Activated CD8-positive, alpha-beta memory T cell treated with anti-CD3 and anti-CD28 coated beads, Interleukin-2, amount 50 U/mL, for 1 hour (primary cell): Measurements from ENCODE around the gene AZGP1.
"Not testable (repeated sequence)": the region's sequence is repeated elsewhere in the genome, so short reads cannot be mapped to it uniquely, and the experiment has no call there.

Experiments
- DNase-seq: peaks from one replicate; pipeline ENCODE4 v3.0.0-alpha.2; 2020; ENCODE audit errors: extremely low read depth

The AZGP1 gene

GRCh38 chr7:99975782-99976521, at the start of gene AZGP1:
AZGP1 (minus strand) TSS chr7:99976031; CDS start chr7:99976020, 11 bp downstream.
- no peak for DNase-seq

- no peak for DNase-seq
Observed at GRCh38 chr7:100024020-100024619, 48.3 kb upstream of the AZGP1 start.

DNA sequence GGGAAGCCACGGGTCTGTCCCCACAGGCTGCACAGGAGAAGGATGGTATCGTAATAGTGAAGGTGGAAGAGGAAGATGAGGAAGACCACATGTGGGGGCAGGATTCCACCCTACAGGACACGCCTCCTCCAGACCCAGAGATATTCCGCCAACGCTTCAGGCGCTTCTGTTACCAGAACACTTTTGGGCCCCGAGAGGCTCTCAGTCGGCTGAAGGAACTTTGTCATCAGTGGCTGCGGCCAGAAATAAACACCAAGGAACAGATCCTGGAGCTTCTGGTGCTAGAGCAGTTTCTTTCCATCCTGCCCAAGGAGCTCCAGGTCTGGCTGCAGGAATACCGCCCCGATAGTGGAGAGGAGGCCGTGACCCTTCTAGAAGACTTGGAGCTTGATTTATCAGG, 47.7 kb upstream of the AZGP1 start:
- DNase-seq = no peak

DNA sequence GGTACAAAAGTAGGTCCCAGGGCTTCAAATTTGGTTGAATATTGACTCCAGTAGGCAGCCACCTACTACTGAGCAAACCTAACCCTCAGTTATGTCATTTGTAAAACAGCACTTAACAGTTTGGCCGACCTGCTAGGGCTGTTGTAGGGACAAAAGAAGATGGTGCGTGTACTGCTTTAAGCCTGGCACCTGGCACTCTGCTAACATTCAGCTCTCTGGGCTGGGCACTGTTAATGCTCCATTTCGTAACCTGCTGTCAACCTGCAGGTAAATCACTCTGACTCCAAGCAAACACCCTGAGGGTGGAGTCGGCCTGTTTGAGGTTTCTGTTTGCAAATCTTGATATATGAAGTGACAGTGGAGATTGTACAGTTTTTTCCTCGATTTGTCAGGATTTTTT, 46.8 kb upstream of the AZGP1 start:
- DNase-seq = no peak

DNA sequence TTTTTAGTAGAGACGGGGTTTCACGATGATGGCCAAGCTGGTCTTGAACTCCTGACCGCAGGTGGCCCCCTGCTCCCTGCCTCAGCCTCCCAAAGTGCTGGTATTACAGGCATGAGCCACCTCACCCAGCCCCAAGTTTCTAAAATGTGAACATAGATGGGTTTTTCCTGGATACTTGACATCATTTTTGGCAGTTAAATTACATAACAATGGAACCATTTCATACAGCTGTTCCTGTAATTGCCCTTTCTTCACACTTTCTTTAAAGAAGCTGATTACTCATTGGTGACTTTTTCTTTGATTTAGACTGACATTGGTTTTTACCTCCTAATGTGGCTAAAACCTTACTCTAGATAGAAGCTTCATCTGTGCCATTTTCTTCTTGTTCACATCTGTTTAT, 45.5 kb upstream of the AZGP1 start:
- DNase-seq = no peak

DNA sequence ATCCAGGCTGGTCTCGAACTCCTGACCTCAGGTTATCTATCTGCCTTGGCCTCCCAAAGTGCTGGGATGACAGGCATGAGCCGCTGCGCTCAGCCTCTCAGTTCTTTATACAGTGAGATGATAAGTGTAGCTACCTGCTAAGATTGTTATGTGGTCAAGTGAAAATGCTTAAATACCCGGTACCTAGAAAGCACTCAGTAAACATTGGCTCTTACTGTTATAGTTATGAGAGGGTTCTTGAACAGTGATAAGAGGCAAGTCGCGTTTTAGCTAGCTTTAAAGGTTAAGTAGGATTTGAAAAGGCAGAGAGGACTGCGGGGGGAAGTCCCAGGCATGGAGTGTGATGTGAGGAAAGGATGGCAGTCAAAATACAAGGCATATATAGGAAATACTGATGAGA, 44.1 kb upstream of the AZGP1 start:
- DNase-seq = no peak

- DNase-seq = no peak
Observed at GRCh38 chr7:100017875-100018274, 42.0 kb upstream of the AZGP1 start.

DNA sequence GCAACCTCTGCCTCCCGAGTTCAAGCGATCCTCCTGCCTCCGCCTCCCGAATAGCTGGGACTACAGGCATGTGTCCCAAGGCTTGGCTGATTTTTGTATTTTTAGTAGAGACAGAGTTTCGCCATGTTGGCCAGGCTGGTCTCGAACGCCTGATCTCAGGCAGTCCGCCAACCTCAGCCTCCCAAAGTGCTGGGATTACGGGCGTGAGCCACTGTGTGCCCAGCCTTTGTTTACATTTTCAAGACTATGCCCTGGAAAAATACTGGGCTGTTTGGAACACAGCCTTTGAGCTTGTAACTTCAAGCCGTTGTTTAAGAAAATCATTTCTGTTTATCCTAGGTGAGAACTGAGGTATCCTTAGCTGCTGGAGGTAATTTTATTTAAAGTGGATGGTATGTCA, 41.5 kb upstream of the AZGP1 start:
- DNase-seq = no peak

GRCh38 chr7:100016215-100016901, 40.5 kb upstream of the AZGP1 start:
- no peak for DNase-seq

- DNase-seq = peak; percentile 73
Observed at GRCh38 chr7:100015232-100016214, 39.7 kb upstream of the AZGP1 start, which contains the start of gene ZKSCAN1. ZKSCAN1 (plus strand) TSS chr7:100015596; CDS start chr7:100023507, 7,911 bp downstream.

GRCh38 chr7:100013328-100013676, 37.5 kb upstream of the AZGP1 start:
- no peak for DNase-seq

GRCh38 chr7:100012385-100013327, 36.8 kb upstream of the AZGP1 start:
- not testable (repeated sequence) for DNase-seq

DNA sequence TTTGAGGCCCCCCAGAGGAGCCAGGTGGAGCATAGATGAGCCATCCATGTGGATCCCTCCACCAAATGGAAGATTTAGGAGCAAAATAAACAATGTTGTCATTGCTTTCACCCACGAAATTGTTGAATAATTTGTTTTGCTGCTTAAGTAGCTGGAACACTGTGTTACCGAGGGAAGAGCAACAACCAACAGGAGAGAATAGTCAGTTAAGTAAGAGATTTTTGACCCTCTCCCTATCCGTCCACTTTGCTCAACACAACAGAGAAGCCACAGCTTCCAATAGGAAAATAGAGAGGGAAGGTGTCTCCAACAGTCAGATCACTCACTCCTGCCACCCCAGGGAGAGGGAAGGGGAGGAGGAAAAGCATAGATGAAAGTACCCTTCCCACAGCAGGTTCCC, 35.7 kb upstream of the AZGP1 start:
- DNase-seq = no peak

GRCh38 chr7:100010901-100011300, 35.1 kb upstream of the AZGP1 start:
- no peak for DNase-seq

DNA sequence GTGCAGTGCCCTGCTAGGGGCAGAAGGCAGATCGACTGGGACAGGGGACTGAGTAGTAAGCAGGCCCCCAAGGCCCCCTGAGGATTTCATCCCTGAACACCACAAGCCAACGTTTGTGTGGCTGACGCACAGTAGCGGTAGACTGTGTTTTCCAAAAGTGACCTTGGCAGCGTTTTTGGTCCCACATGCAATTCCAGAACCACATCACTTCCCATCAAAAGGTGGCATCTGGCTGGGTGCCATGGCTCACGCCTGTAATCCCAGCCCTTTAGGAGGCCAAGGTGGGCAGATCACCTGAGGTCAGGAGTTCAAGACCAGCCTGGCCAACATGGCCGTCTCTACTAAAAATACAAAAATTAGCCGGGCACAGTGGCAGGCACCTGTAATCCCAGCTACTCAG, 34.1 kb upstream of the AZGP1 start:
- DNase-seq = not testable (repeated sequence)

DNA sequence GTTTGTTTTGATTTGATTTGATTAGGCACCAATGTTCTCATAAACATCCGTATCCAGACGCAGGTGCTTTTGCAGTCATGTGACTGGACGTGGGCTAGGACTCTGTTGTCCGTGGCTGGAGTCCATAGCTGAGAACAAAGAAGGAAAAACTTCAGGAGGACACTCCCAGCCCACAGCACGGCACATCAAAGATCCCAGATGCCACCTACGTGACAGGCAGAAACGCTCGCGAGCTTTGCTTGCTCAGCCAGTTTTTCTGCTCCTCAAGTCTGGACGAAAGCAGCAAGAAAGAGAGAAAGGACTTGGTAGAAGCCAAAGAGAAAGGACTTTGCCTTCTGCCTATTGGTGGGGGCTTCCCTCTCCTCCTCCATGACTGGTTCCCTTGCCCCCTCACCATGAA, 32.7 kb upstream of the AZGP1 start:
- no peak for DNase-seq

- DNase-seq = no peak
Observed at GRCh38 chr7:100007887-100008286, 32.1 kb upstream of the AZGP1 start.

DNA sequence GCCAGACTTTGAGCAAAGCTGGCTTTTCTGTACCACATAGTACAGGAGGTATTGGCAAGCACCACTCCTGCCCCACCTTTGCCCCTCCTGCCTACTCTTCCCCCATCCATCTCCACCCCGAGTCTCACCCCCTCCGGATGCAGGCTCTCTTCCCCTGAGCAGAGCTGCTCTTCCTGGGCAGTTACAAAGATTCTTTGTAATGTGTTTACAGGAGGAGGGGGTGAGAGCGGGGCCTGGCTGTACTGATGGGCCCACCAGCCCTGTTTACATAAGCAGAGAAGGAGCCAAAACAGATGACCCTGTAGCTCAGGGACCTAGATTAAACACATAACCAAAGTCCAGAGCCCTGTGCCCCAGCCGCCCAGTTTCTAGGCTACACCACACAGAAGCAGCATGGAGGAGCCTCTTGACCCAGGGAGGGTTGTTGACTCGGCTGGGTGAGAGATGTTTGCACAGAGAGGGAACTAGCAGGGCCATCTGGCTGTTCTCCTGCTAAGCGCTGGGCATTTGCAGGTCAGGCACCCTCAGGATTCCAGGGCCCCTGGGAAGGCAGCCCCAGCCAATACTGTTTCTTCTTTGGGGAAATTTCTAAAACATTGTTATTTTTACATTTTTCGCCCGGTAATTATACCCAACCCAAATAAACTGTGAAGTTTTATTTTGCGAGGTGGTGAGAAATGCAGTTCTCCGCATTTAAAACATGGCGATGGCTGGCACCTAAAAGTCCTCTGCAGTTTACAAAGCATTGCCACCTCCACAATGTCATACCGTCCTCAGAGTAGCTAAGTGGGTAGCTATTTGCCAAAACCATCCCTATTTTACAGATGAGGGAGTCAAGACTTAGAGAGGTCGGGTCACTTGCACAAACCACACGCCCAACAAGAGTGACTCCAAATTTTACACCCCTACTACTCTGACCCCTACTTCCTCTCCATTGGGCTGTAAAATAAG, 28.2 kb upstream of the AZGP1 start:
- DNase-seq = no peak

DNA sequence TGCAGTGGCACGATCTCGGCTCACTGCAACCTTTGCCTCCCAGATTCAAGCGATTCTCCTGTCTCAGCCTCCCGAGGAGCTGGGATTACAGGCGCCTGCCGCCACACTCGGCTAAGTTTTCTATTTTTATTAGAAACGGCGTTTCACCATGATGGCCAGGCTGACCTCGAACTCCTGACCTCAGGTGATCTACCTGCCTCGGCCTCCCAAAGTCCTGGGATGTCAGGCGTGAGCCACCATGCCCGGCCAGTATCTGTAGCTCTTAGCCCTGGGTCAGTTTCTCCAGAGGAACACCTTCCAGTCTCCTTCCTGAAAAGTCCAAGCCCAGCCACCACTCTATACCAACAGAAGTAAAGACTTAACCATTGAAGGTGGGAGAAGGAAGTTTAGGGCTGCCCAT, 24.4 kb upstream of the AZGP1 start:
- no peak for DNase-seq
